NCI-H510A (cell line): ENCODE results near the gene ACKR4.

Experiments
- DNase-seq: peaks from one replicate; lab custom pipeline; 2025; lab: John Stamatoyannopoulos, UW

ACKR4 gene

DNA sequence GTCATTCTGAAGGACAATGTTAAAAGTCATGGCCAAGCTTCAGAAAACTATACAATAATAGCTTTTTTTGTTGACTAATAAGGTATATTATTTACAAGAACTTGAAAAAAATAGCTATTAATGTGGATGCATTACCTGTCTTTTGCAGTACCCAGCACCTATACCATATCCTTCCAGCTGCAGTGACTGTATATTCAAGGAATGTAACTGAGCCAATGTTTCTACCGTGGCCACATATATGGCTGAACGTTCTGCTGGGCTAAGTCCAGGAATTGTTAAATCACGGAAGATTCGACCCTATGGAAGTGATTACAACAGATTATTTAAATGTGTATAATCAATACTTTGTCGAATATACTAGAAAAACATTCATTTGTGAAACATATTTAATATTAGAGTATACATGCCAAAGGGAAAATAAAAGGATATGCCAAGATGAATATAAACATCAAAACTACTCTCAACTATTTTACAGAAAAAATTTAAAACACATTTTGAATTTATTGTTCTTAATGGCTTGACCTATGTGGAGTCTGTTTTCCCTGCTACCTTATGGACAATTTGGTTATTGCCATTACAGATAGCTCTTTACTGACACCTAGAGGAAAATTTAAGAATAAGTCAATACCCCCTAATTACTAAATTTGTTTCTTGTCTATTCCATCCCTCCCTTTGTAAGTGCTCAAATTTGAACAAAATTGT is 44.9 kb downstream of the ACKR4 start:
- DNase-seq, result no peak

DNA sequence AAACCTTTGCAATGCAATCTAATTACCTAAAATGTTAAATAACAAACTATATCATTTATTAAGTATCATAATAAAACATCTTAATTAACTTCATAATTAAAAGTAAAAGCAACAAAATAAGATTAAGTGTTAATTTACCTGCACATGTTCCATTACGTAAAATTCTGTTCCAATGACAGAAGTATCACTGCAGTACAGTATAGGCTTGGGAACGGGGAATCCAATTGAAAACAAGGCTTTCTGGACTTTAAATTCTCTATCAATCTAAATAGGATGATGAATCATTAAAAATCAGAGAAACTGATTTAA is 45.4 kb downstream of the ACKR4 start:
- no peak for DNase-seq

DNA sequence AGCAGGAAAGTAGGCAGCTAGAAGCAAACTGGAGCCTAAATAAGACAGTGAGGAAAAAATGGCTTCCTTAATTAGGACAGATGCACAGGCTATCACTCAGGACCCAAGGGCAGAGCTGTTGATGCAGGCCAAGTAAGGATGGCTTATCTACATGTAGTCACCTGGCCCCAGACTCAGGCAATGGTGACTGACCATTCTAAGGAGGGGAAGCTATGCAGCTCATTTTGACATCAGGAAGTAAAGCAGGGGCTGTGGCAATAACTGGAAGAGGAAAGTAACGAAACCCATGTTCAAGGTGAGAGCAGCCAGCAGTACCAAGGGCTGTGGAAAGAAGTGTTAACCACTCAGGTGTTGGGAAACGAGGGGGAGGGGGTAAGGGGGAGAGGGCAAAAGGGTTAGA is 46.3 kb downstream of the ACKR4 start:
- DNase-seq, result no peak

GRCh38 chr3:132645058-132645457 is 48.0 kb downstream of the ACKR4 start:
- no peak for DNase-seq

GRCh38 chr3:132650153-132650552 is 53.1 kb downstream of the ACKR4 start:
- DNase-seq, result no peak
